Colonic mucosa (tissue), 4 donors: Measurements from ENCODE around the gene SLC18A3. TPM values are rescaled to one million over a fixed set of nuclear protein-coding genes. Genes with fewer than 3 reads are reported as not detected.

ENCODE experiments used
- DNase-seq: peaks from one replicate; pipeline ENCODE4 v3.0.0-alpha.2; 2020
- H3K27ac ChIP-seq: fragments of 200-600 bp; one replicate; pipeline ENCODE4 v1.8.0; 2021
- H3K27me3 ChIP-seq: fragments of 200-600 bp; one replicate; pipeline ENCODE4 v1.8.0; 2021
- H3K36me3 ChIP-seq: fragments of 200-600 bp; one replicate; pipeline ENCODE4 v1.8.0; 2021
- H3K4me1 ChIP-seq: fragments of 200-600 bp; one replicate; pipeline ENCODE4 v1.8.0; 2021; ENCODE audit warnings: mild to moderate bottlenecking
- H3K4me3 ChIP-seq: fragments of 200-600 bp; one replicate; pipeline ENCODE4 v1.8.0; 2021
- H3K9ac ChIP-seq, 2 donors: one replicate each; pipeline ENCODE4 v1.7.0; 2013; ENCODE audit warnings: control low read depth in 2 of 2, low read depth in 2 of 2, low read length in 2 of 2
- H3K9me3 ChIP-seq: fragments of 200-600 bp; one replicate; pipeline ENCODE4 v1.8.0; 2021
- intact Hi-C: fragments of 100-400 bp; cut with DNase I; formaldehyde crosslinking; loops from one replicate; pipeline ENCODE4 v1.14.1; 2022
- total RNA-seq, 2 donors: library from RNA; stranded (reverse); fragmentation: NEBNext Ultra II Directional in 1 of 2; extraction: Animal tissue kit (Norgen Biotek cat#: 25700) in 1 of 2; gene quantifications; one replicate each; pipeline ENCODE4 v1.2.1, GENCODE V29; 2021
- TF ChIP-seq, protein P1 (sequence below): fragments of 200-600 bp; IDR thresholded peaks from one replicate; pipeline ENCODE4 v1.8.0; 2022; ENCODE audit warnings: antibody characterized with exemption, mild to moderate bottlenecking
- donor health status: healthy.
- donor health status: DM: no; HTN: no; CAD: no.
- donor health status: DM: no; HTN: no; CAD: no.

The SLC18A3 gene
- total RNA-seq, 2 donors from 2014 or later, result 0.42 TPM; not detected in 1

DNA sequence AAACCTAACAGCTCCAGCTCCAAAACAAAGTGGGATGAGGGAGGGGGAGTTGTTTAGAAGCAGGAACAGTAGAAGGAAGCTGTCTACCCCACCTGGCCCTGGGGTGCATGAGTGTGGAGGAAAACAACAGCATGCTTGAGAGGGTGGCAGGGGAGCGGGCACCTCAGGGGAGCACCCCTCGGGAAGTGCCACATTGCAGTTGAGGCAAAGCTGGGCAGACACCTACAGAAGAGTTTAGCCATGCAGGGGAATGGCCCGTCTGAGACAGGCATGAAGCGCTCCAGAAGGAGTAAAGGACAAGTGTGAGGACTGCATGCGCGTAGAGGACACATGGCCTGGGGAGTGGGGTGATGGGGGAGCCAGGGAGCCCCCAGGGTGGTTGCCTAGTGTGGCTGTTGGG, 21.9 kb downstream of the SLC18A3 start:
- TF ChIP-seq, protein P1, sequence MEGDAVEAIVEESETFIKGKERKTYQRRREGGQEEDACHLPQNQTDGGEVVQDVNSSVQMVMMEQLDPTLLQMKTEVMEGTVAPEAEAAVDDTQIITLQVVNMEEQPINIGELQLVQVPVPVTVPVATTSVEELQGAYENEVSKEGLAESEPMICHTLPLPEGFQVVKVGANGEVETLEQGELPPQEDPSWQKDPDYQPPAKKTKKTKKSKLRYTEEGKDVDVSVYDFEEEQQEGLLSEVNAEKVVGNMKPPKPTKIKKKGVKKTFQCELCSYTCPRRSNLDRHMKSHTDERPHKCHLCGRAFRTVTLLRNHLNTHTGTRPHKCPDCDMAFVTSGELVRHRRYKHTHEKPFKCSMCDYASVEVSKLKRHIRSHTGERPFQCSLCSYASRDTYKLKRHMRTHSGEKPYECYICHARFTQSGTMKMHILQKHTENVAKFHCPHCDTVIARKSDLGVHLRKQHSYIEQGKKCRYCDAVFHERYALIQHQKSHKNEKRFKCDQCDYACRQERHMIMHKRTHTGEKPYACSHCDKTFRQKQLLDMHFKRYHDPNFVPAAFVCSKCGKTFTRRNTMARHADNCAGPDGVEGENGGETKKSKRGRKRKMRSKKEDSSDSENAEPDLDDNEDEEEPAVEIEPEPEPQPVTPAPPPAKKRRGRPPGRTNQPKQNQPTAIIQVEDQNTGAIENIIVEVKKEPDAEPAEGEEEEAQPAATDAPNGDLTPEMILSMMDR, result no peak
- Histone ChIP-seq H3K27me3 (no peaks in the 10 kb centered on the region), H3K9me3 (no peaks in the 10 kb centered on the region), H3K4me3 (no peak overlapping the region), H3K27ac (no peak overlapping the region), H3K36me3 (no peaks in the 10 kb centered on the region), H3K4me1 (no peaks in the 10 kb centered on the region), H3K9ac (no peak overlapping the region)
- intact Hi-C loops, result no loop called here
- no peak for DNase-seq

DNA sequence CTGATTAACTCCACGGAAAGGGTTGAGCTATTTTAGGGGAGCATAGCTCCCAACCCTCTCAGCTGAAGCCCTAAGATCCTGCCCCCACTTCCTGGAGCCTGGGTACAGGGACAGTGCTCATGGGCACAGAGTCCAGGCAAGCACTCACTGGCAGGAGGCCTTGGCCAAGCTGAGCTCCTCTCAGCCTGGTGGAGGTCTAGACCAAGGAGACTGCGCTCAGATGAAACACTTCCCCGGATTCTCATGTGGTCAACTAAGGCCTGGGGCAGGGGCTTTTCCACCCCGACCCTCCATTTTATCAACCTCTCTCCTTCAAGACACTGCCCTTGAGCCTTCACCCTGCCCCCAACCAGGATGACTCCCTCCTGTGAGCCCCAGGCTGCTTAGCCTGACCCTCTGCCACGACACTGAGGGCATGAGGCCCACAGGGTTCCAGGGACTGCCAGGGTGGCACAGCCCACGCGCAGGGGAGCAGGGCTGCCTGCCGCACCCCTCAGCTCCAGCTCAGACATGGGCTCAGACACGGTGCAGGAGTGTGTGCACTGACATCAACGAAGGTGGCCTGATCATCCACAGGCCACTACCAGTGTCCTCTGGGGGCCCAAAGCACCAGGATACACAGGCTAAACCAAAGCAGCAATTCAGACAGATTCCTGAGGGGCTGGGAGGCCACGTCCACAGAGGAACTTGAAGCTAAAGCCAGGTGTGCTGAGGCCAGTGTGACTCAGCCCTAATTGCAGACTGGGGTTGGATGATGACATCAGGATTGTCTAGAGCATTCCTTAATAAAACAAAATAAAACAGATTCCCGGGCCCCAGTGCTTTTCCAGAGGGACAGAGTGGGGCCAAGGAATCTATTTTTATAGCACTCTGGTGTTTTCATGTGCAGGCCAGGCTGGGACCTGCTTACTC, 22.6 kb downstream of the SLC18A3 start:
- Histone ChIP-seq H3K9me3 (no peaks in the 10 kb centered on the region), H3K4me3 (no peak overlapping the region), H3K4me1 (no peaks in the 10 kb centered on the region), H3K27me3 (no peaks in the 10 kb centered on the region), H3K36me3 (no peaks in the 10 kb centered on the region), H3K27ac (no peak overlapping the region), H3K9ac (no peak overlapping the region)
- intact Hi-C loops, result no loop called here
- no peak for DNase-seq
- TF ChIP-seq, protein P1, result no peak

DNA sequence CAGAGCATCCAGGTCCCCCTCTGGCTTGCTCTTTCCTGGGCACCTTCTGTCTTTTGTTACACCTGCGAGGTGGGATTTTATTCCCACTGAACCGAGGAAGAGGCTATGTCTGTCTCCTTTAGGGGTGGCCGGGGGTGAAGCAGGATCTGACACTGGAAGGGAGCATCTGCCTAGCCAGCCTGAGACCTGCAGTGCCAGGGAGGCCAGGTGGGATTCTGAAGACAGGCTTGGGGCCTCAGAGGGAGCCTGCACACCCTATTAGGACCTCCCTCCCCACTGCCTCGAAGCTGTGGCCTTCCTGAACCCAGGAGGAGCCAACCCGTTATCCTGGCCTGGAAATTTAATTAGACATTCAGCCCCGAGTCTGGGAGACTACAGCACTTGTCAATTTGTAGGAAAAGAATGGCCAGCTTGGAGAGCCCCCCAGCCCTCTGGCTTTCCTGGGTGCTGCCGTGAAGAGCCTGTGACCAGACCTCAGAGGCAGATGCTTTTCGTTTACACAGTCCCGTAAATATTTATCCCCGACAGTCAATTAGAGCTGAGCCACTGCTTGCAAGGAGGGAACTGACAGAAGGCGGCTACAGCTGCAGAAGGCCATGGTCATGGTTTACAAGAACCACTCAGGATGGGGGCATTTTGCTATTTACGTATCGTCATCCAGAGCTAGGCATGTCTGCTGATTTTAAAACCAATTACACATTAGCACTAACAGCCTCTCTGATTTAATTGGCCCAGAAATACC, 23.4 kb downstream of the SLC18A3 start:
- Histone ChIP-seq H3K4me3 (no peak overlapping the region), H3K9ac (no peak overlapping the region), H3K36me3 (no peaks in the 10 kb centered on the region), H3K27ac (no peak overlapping the region), H3K27me3 (no peaks in the 10 kb centered on the region), H3K4me1 (no peaks in the 10 kb centered on the region), H3K9me3 (no peaks in the 10 kb centered on the region)
- no peak for DNase-seq
- TF ChIP-seq, protein P1, result no peak
- intact Hi-C loops, result no loop called here

DNA sequence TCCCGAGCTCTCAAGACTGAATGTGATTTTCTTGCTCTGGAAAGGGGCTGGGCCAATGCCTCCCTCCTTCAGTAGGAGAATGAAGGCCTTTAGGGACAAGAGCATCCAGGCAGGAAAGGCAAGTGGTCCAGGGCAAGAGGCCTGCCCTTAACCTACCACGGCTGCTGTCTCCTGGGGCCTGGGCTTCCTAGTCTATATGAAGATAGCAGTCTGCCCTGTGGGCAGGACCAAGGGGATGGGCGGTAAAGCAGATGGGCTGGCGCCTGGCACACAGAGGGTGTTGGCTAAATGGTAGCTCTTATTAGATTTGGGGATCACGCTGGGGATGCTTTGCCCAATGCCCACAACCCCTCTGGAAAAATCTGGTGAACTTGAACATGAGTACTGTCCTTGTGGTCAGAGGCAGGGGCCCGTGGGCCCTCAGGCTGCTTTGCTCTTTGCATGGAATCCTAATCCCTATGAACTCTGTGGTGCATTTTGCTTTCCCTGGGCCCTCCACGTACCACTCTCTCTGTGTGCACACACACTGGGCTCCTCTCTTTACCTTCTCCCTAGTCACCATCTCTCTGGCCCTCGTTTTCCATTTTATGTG, 24.1 kb downstream of the SLC18A3 start:
- intact Hi-C loops, result no loop called here
- Histone ChIP-seq H3K9me3 (no peaks in the 10 kb centered on the region), H3K27me3 (no peaks in the 10 kb centered on the region), H3K4me1 (no peaks in the 10 kb centered on the region), H3K27ac (no peak overlapping the region), H3K36me3 (no peaks in the 10 kb centered on the region), H3K4me3 (no peak overlapping the region), H3K9ac (no peak overlapping the region)
- TF ChIP-seq, protein P1, result no peak
- DNase-seq, result no peak

DNA sequence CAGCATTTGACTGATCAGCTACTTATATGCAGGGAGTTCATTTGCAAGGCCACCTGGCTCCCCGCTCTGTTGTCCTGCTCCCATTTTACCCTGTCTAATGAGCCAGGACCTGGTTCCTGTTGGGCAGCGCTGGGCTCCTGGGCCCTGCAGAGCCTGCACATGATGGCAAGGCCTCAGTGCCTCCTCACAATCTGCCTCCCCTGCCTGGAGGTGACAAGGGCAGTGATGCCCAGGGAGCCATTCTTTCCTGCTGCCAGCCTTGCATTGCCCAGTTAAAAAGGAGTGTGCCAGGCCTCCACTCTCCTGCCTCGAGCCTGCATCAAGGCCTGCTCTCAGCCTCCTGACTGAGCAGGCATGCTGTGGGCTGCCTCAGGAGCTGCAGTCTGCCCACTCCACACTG, 32.2 kb downstream of the SLC18A3 start:
- no peaks in the 10 kb centered on the region for H3K9me3 ChIP-seq
- H3K4me1 ChIP-seq, result no peaks in the 10 kb centered on the region
- DNase-seq, result no peak
- no peak overlapping the region for H3K9ac ChIP-seq
- H3K27me3 ChIP-seq, result no peaks in the 10 kb centered on the region
- no peaks in the 10 kb centered on the region for H3K36me3 ChIP-seq
- intact Hi-C loops, result no loop called here
- TF ChIP-seq, protein P1, result no peak
- H3K27ac ChIP-seq, result no peak overlapping the region
- no peak overlapping the region for H3K4me3 ChIP-seq
